SU-DHL-6 (cell line): ENCODE measurements around the gene GRIA3.

Experiments
- H2AFZ ChIP-seq: fragments of 200-600 bp; sonication (generic); 2 replicates; pipeline ENCODE4 v1.6.1; 2014; ENCODE audit warnings: low read depth, mild to moderate bottlenecking, moderate library complexity, mixed read lengths, antibody characterized with exemption, low read length; ENCODE audit not compliant: severe bottlenecking
- H3F3A ChIP-seq: fragments of 200-600 bp; shearing (Covaris generic); 2 replicates; pipeline ENCODE4 v1.6.0; 2016; ENCODE audit warnings: antibody characterized with exemption, mild to moderate bottlenecking; ENCODE audit not compliant: insufficient read depth
- H3K27ac ChIP-seq: fragments of 200-600 bp; sonication (generic); 2 replicates; pipeline ENCODE4 v1.5.1; 2016; ENCODE audit warnings: low read depth, mild to moderate bottlenecking, low read length, moderate library complexity, mixed read lengths
- H3K27me3 ChIP-seq: fragments of 200-600 bp; sonication (generic), shearing (Covaris generic); 2 replicates; pipeline ENCODE4 v1.6.0; 2014; ENCODE audit warnings: mild to moderate bottlenecking, low read length
- H3K36me3 ChIP-seq: fragments of 200-600 bp; sonication (generic); 2 replicates; pipeline ENCODE4 v1.6.1; 2014; ENCODE audit warnings: mild to moderate bottlenecking, low read length, mixed read lengths
- H3K4me2 ChIP-seq: fragments of 300-600, 200-600 bp; shearing (Covaris generic), sonication (generic); 2 replicates; pipeline ENCODE4 v1.6.0; 2014; ENCODE audit warnings: low read length, low read depth, mild to moderate bottlenecking; ENCODE audit not compliant: poor library complexity, severe bottlenecking
- H3K4me3 ChIP-seq: fragments of 200-600 bp; sonication (generic); 2 replicates; pipeline ENCODE4 v1.5.1; 2014; ENCODE audit warnings: antibody characterized with exemption, low read length, mild to moderate bottlenecking, mixed read lengths; ENCODE audit not compliant: insufficient read depth, poor library complexity, severe bottlenecking
- H3K79me2 ChIP-seq: fragments of 200-600 bp; sonication (generic); 2 replicates; pipeline ENCODE4 v1.6.1; 2014; ENCODE audit warnings: mild to moderate bottlenecking, low read length, moderate library complexity; ENCODE audit not compliant: insufficient read depth
- H3K9ac ChIP-seq: fragments of 200-600 bp; sonication (generic); 2 replicates; pipeline ENCODE4 v1.7.0; 2014; ENCODE audit warnings: mild to moderate bottlenecking, low read length
- H3K9me2 ChIP-seq: fragments of 200-600 bp; sonication (generic); replicated peaks from 2 replicates; pipeline ENCODE4 v1.6.1; 2014; ENCODE audit warnings: low read length; ENCODE audit not compliant: insufficient read depth
- H3K9me3 ChIP-seq: fragments of 200-600 bp; sonication (generic); 2 replicates; pipeline ENCODE4 v1.6.1; 2014; ENCODE audit warnings: low read length, mixed read lengths; ENCODE audit not compliant: insufficient read depth
- H4K20me1 ChIP-seq: fragments of 200-600 bp; sonication (generic); 2 replicates; pipeline ENCODE4 v1.6.1; 2014; ENCODE audit warnings: low read depth, mild to moderate bottlenecking, antibody characterized with exemption, low read length, moderate library complexity, mixed read lengths
- EZH2phosphoT487 ChIP-seq: fragments of 200-600 bp; sonication (generic), shearing (Covaris generic); conservative IDR thresholded peaks from 2 replicates; pipeline ENCODE4 v1.6.1; 2018; ENCODE audit warnings: mild to moderate bottlenecking, antibody characterized with exemption, low read length, moderate library complexity, mixed read lengths
- TF ChIP-seq, protein P1 (sequence below): fragments of 200-600 bp; sonication (generic); IDR thresholded peaks from one replicate; pipeline ENCODE4 v1.5.1; 2017; ENCODE audit warnings: antibody characterized with exemption, mild to moderate bottlenecking, low read length, moderate library complexity; ENCODE audit not compliant: insufficient read depth, poor library complexity, severe bottlenecking

The GRIA3 gene

DNA sequence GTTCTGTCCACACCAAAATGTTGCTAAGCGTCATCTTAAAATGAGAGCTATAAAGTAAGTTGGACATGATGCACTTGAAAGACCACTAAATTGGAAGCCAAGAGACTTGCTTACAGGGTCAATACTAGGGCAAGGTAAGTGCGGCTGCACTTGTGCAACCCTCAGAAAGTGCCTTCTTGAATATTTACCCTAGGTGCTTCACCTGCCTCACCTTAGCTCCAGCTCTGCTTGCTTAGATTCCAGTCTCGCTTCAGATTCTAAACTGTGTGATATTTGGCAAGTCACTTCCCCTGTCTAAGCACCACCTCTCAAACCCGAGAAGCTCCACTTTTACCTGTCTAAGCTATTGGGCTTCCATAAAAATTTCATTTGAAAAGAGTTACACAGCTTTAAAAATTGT is 136.5 kb downstream of the GRIA3 start:
- H3K27me3 ChIP-seq, result no peaks in the 10 kb centered on the region
- H3K9ac ChIP-seq, result no peak overlapping the region
- H3K36me3 ChIP-seq, result no peaks in the 10 kb centered on the region
- TF ChIP-seq, protein P1, sequence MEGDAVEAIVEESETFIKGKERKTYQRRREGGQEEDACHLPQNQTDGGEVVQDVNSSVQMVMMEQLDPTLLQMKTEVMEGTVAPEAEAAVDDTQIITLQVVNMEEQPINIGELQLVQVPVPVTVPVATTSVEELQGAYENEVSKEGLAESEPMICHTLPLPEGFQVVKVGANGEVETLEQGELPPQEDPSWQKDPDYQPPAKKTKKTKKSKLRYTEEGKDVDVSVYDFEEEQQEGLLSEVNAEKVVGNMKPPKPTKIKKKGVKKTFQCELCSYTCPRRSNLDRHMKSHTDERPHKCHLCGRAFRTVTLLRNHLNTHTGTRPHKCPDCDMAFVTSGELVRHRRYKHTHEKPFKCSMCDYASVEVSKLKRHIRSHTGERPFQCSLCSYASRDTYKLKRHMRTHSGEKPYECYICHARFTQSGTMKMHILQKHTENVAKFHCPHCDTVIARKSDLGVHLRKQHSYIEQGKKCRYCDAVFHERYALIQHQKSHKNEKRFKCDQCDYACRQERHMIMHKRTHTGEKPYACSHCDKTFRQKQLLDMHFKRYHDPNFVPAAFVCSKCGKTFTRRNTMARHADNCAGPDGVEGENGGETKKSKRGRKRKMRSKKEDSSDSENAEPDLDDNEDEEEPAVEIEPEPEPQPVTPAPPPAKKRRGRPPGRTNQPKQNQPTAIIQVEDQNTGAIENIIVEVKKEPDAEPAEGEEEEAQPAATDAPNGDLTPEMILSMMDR, result no peak
- TF ChIP-seq EZH2phosphoT487, result no peak
- no peaks in the 10 kb centered on the region for H3K9me3 ChIP-seq
- H3K27ac ChIP-seq, result no peak overlapping the region
- no peak overlapping the region for H3K4me2 ChIP-seq
- H3K9me2 ChIP-seq, result no peaks in the 10 kb centered on the region
- no peaks in the 10 kb centered on the region for H3K79me2 ChIP-seq
- H3F3A ChIP-seq, result no peaks in the 10 kb centered on the region
- no peak overlapping the region for H2AFZ ChIP-seq
- no peaks in the 10 kb centered on the region for H4K20me1 ChIP-seq
- H3K4me3 ChIP-seq, result no peak overlapping the region

DNA sequence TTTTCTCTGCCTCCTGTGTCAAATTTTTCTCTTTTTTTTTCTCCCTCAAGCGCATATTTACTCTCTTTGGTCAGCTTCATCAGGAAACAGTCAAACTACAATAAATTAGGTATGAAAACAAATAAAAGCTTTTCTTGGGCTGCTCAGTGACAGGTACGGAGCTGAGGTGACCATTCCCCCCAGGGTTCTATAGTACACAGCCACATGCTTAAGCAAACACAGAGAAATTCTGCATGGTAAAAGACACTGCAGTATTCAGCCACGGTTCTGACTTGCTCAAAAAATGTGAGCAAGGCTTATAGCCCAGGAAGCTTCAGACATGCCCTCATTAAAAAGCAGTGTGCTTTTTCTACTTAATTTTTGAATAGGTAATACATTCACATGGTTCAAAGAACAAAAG is 138.5 kb downstream of the GRIA3 start:
- H3F3A ChIP-seq, result no peaks in the 10 kb centered on the region
- no peak overlapping the region for H3K4me2 ChIP-seq
- H3K9me3 ChIP-seq, result no peaks in the 10 kb centered on the region
- no peak overlapping the region for H2AFZ ChIP-seq
- no peaks in the 10 kb centered on the region for H3K36me3 ChIP-seq
- H3K27ac ChIP-seq, result no peak overlapping the region
- H3K9me2 ChIP-seq, result no peaks in the 10 kb centered on the region
- no peak overlapping the region for H3K9ac ChIP-seq
- TF ChIP-seq EZH2phosphoT487, result no peak
- TF ChIP-seq, protein P1, result no peak
- H3K4me3 ChIP-seq, result no peak overlapping the region
- H4K20me1 ChIP-seq, result no peaks in the 10 kb centered on the region
- H3K27me3 ChIP-seq, result no peaks in the 10 kb centered on the region
- no peaks in the 10 kb centered on the region for H3K79me2 ChIP-seq

DNA sequence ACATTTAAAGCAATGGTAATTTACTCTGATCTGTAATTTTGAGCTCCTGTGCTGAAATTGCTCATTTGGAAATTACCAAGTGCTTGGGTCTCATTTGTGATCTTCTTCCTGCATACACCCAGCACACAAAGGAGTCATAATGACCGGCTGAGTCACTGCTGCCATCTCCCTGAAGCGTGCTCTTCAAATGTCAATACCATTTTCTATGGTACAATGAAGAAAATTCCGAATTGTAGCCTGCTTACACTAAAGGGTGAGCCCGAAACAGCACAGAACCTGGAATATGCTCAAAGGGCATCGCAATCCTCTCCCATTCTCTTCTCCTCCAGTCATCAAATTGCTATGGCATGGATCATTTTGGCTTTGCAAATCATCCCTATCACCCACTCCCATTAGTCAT is 140.5 kb downstream of the GRIA3 start:
- no peaks in the 10 kb centered on the region for H3K27me3 ChIP-seq
- no peak overlapping the region for H3K4me3 ChIP-seq
- H3K36me3 ChIP-seq, result no peaks in the 10 kb centered on the region
- H3F3A ChIP-seq, result no peaks in the 10 kb centered on the region
- H2AFZ ChIP-seq, result no peak overlapping the region
- no peaks in the 10 kb centered on the region for H3K9me2 ChIP-seq
- H4K20me1 ChIP-seq, result no peaks in the 10 kb centered on the region
- H3K79me2 ChIP-seq, result no peaks in the 10 kb centered on the region
- H3K4me2 ChIP-seq, result no peak overlapping the region
- H3K27ac ChIP-seq, result no peak overlapping the region
- H3K9me3 ChIP-seq, result no peaks in the 10 kb centered on the region
- TF ChIP-seq EZH2phosphoT487, result no peak
- TF ChIP-seq, protein P1, result no peak
- no peak overlapping the region for H3K9ac ChIP-seq
